GM19239 (cell line): ENCODE measurements around the gene RBM28.

Source experiments
- DNase-seq: peaks from one replicate; pipeline ENCODE4 v3.0.0; 2011; ENCODE audit warnings: low spot score; ENCODE audit not compliant: insufficient read length
- FAIRE-seq: peaks from 2 replicates; lab custom pipeline; 2011; peaks lifted over from hg19 to GRCh38; lab: Jason Lieb, UNC

The RBM28 gene

DNA sequence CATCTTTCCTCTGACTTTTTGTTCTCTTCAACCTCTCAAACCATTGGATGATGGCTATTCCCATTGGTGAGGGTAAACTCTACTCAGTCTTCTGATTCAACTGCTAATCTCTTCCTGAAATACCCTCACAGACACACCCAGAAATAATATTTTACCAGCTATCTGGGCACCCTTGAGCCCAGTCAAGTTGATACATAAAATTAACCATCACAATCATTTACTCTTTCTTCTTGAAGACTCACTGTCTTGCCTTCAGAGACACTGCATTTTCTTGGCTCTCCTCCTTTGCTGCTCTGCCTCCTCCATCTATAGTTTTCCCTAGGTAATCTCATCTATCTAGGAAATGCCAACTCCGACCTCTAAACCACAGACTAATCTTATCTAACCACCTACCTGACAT is 30.3 kb upstream of the RBM28 start:
- no peak for DNase-seq
- no peak for FAIRE-seq

DNA sequence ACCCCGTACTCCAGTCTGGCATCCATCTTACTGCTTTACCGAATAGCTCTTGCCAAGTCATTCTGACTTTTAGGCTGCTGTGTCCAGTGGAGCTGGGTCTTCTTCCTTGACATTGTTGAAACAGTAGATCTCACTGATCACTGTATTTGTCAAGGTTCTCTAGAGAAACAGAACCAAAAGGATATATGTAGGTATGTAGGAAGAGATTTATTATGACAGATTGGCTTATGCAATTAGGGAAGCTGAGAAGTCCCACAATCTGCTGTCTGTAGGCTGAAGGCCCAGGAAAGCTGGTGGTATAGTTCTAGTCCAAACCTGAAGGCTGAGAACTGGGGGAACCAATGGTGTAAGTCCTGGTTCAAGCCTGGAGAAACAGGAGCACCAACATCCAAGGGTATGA is 29.9 kb upstream of the RBM28 start:
- no peak for DNase-seq
- FAIRE-seq = no peak

DNA sequence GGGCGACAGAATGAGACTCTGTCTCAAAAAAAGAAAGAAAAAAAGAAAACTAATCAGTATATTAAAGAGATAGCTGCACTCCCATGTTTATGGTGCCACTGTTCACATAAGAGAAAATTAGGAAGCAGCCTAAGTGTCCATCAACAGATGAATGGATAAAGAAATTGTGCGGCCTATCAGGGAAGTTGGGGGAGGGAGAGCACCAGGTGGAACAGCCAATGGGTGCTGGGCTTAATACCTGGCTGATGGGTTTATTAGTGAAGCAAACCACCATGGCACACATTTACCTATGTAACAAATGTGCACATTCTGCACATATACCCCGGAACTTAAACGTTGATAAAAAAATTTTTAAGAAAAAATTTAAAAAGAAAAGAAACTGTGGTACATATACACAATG is 26.8 kb upstream of the RBM28 start:
- FAIRE-seq (no peak), DNase-seq (no peak)

DNA sequence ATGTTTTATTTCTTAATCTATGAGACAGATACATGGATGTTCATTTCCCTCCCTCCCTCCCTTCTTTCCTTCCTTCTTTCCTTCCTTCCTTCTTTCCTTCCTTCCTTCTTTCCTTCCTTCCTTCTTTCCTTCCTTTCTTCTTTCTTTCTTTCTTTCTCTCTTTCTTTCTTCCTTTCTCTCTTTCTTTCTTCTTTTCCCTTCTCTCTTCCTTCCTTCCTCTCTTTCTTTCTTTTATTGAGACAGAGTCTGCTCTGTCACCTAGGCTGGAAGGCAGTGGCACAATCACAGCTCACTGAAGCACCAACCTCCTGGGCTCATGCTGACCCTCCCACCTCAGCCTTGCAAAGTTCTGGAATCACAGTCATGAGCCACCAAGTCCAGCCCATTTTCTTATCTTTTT is 23.3 kb upstream of the RBM28 start:
- DNase-seq (no peak), FAIRE-seq (no peak)

DNA sequence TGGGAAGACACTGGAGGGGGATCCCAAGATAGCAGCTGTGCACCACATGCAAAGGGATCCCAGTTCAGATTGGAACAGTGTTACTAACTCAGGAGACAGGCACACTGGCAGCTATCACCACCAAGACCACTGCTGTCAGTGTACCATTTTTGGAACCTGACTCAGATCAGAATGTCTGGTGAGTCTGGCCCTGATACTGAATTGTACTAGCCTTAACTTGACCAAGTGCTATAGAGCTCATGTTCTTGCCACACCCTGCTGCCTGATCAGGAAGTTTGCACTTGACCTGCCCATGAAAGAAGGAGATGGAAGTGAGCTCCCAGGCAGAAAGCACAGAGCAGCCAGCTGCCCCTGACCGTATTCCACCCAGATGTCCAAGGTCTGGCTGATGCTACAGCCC is 22.6 kb upstream of the RBM28 start:
- DNase-seq = no peak
- no peak for FAIRE-seq

DNA sequence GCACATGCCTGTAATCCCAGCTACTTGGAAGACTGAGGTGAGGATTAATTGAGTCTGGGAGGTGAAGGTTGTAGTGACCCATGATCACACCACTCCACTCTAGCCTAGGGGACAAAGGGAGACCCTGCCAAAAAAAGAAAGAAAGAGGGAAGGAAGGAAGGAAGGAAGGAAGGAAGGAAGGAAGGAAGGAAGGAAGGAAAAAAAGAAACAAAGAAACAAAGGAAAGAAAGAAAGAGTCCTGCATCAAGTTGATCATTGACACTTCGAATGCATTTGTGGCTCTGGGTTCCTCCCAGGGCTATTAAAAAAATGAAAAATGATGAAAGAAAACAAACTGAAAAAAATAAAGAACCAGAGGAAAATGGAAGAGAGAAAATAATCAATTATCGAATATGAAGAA is 21.7 kb upstream of the RBM28 start:
- DNase-seq = no peak
- FAIRE-seq = no peak

DNA sequence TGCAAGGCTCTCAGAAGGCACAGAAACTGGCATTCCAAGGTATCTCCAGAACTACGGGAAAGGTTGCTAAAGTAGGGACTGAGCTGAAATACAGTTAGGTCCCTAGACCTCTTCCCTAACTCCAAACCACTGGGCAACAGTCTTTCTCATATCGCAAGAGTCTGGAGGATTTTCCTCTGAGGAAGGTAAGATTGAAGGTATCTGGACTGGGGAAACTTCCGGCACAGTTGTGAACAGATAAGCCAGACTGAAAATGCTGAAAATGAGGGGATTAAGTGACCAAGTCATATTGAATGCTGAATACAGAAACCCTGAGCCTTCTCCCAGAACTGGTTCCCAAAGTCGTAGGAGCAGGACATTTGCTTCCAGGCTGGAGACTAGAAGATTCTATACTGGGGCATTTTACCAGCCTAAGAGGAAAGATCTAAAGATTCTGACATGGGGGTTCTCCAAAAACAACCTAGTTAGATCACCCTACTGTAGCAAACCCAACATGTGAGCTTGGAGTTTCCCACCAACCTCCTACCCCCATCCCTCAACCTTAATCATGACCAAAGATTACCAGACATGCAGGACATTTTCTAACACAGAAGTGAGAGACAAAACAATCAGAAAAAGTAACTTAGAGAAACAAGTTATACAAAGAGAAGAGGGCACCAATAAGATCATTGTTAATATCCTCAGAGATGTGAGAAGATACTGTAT is 20.6 kb upstream of the RBM28 start:
- FAIRE-seq = no peak
- no peak for DNase-seq

DNA sequence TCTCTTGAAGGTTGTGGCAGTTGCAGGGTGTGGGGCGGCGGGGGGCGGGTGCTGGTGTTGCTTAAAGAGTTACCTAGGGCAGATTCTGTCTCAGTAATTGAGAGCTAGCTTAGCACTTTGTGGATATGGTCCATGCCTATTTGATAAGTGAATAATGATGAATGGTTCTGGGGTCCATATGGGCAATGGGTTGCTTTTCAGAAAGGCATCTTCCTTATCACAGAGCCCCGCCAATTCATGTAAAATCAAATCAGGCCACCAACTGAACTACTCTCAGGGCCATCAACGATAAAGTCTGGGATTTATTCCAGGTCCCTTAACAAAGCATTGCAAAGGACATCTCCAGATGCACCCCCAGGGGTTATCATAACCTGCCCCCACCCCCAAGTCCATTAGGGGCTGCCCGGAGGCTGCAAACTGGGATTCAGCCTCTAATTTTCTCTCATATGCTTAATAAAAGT is 19.6 kb upstream of the RBM28 start:
- DNase-seq (no peak), FAIRE-seq (no peak)

DNA sequence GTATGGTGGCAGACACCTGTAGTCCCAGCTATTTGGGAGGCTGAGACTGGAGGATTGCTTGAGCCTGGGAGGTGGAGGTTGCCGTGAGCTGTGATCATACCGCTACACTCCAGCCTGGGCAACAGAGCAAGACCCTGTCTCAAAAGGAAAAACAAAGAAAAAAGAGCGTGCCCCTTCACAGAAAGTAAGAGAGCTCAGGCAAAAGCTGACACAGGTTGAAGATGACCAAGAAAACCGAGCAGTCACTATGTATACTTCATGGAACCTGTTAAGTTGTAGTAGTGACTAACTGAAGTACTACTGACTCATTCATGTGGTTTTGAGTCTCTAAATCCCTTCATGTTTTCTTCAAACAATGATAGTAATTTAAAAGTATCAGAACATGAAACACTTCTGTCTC is 19.0 kb upstream of the RBM28 start:
- FAIRE-seq = no peak
- DNase-seq = no peak

DNA sequence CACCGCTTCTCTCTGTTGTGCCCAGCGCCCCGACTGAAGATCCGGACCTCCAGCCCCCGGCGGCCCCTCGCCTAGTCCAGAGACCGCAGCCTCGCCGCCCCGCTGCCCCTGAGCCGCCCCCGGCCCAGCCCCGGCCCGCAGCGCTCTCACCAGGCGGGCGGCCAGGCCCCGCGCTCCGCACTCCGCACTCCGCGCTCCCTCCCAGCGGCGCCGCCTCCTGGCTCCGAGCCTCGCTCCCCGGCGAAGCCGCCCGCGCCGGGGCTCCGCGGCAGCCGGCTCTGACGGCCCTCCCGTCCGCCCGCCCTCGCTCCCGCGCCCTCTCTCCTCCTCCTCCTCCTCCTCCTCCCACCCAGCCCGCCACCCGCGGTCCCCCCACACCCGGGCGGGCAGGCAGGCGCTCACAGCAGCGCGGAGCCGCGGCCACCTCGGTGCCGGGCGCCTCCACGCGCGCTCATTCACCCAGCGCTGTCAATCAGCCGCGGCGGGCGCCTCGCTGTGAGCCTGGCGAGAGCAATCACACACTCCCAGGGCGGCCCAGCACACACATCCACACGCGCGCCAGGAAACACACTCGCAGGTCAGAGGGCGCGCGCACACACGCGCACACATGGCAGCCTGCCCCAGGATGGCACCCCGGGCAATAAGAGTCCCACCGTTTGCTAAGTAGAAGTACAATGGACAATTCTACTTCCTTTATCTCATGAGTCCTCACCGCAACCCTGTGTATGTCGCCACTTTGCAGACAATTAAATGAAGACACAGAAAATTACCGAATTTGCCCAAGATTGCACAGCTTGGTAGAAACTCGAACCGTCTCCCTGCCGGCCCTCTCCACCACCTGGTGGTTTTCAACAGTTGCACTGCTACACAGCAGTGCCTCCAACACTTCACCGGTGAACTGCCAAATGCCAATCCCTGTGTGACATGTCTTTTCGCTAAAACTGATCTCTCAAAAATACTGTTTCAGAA is 18.0 kb upstream of the RBM28 start, which contains the start of gene PRRT4:
Gene PRRT4, minus strand, starts transcription at position 280 of the 969 bp plus-strand sequence.
- DNase-seq (no peak), FAIRE-seq (no peak)

DNA sequence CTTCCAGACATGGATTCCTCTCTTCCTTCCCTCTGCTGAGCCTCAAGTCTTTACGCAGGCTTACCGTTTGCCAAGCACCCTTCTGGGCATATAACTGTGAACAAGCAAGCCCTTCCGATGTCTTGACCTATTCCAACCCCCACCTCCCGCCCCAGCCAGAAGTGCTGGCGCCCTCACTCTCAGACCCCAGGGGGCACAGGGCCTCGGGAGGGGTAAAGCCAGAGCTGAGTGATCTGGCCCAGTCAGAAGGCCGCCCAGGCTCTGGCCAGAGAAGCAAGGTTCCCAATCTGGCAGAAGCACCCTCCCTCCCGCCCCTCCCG is 16.6 kb upstream of the RBM28 start:
- DNase-seq (no peak), FAIRE-seq (no peak)

DNA sequence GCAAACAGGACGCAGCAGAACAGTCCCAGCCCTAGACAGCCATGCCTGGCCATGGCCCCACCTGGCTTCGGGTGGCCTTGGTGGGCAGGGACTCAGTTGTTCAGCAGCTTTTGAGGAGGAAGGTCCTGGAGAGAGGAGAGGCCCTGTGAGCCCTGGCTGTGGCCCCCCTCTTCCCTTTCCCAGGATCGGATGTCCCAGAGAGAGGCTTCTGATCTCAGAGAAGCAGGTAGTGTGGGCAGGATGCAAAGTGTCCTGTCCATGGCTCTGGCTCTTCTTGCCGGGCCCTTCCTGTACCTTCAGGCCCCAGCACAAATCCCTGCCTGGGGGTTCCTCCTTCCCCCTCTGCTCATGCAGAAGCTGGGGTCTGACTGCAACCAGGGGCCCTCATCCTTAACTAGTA is 16.2 kb upstream of the RBM28 start:
- DNase-seq (no peak), FAIRE-seq (no peak)

DNA sequence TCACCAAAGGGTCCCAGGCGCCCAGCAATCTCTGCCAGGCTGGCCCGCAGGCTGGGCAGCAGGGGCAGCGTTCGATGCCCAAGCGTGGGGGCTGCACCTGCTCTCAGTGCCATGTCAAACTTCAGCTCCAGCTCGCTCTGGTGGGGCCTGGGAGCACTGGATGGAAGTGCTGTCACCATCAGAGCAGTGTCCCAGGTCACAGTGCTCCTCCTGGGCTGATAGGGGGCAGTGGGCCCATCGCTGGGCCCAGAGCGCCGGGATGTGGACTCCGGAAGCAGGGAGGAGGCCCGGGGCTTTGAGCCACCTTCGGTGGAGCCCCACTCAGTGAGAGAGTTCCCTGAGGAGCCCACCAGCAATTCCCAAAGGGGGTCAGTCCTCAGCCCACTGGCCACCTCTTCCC is 15.6 kb upstream of the RBM28 start:
- FAIRE-seq = no peak

DNA sequence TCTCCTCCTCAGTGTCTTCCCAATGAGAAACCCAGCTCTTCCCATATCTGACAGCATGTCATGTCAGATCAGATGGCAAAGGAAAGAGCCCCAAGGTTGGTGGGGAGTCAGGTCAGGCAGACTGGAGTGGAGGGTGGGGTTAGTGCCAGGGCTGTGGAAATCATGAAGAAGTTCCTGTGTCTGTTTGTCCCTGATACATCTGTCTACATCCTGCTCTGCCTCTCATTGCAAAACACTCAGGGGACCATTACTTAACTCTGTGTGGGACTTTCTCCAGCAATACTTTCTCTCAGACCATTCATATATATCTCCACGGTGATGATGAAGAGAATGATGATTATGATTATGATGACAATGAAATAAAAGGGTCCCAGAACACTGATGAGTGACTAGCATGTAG is 14.5 kb upstream of the RBM28 start:
- DNase-seq (no peak), FAIRE-seq (no peak)

More for the DNA sequence above, 15.6 kb upstream of the RBM28 start:
- no peak for DNase-seq

DNA sequence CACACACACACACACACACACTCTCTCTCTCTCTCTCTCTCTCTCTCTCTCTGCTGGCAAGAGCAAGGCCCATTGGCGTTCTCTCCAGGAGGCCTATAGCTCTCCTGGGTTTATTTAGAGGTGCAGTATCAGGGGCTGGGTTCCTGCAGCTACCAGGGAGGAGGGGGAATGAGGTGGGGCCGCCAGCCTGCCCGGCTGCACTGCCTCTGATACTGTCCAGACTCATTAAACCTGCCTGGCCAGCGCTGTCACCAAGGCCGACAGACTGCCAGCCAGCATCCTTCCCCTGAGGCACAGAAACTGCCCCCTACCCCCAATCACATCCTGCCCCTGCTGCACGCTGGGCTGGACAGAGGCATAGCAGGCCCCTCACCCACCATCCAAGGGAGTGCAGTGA is 13.5 kb upstream of the RBM28 start:
- FAIRE-seq = no peak
- no peak for DNase-seq

DNA sequence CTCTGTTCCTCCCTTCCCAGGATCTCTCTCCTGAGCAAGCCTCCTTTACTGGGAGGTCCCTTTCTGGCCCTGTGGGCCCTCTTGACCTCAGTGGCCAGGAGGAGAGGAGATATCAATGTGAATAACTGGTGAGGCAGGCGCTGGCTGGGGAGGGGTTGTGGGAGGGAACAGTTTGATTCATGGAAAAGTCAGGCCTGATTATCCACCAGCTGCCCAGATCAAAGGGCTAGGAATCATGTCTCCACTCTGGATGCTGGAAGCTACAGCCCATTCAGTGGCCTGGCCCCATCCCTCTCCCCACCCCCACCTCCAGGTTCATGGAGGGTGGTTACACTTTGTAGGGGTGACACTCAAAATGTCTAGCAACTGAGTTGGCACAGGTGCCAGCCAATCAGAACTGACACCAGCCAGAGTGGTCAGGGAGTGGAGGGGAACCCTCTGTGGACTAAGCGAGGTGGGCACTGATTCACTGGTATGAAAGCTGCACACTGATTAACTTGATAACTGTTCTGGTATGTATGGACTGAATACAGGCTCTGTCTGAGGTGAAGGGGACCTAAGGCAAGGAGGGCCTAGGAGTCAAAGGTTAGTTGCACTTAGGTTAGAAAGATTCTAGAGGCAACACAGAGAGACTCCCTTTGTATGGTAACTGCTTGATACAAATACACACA is 13.0 kb upstream of the RBM28 start:
- FAIRE-seq = no peak
- no peak for DNase-seq

DNA sequence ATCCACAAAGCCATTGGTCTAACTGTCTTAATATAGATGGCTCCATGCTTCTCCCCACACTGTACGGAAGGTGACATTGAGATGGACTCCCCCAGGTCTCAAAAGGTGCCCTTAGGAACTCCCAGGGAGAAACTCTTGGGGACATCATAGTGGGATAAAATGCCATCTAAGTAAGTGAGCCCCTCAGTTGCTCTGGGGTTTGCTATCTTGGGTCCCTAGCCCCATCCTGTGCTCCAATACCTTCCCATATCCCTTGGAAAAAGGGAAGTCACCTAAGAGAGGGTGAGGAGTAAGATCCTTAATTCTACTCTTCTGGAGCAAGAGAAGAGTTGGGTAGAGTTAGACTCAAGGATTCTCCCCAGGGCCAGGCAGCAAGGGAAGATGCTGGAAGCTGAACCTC is 9.9 kb upstream of the RBM28 start:
- DNase-seq (no peak), FAIRE-seq (no peak)

DNA sequence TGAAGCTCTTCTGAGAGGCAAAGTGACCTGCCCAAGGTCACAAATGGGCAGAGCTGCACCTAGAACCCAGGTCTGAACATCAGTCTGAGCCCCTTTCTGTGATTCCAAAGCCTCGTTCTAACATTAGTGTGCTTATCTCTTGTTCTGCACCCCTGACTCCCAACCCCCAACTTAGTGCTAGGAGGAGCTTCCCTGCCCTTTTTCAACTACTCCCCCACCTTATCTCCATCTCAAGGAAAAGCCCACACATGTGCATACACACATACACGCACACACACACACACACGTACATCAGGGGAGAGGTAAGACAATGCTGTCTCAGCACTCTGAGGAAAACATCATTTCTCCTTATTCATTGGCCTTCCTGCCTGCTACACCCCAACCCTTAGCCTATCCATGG is 9.5 kb upstream of the RBM28 start:
- FAIRE-seq (no peak), DNase-seq (no peak)

DNA sequence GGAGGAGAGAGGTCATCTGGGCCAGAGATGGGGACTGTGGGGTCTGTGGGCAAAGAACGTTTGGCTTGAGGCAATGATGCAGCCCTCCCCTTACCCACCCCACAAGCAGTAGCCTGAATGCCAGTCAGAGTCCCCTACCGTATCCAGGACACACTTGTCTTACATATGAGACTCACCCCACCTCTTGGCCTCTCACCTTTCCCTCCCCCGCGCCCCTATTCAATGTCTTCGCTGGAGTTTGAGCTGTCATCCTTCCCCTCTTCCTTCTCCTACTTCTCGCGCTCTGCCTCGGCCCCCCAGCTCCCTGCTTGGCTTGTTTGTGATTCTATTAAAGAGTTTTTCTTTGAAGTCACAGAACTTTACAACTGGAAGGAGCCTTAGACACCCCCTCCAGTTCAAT is 8.9 kb upstream of the RBM28 start:
- FAIRE-seq (no peak), DNase-seq (no peak)

DNA sequence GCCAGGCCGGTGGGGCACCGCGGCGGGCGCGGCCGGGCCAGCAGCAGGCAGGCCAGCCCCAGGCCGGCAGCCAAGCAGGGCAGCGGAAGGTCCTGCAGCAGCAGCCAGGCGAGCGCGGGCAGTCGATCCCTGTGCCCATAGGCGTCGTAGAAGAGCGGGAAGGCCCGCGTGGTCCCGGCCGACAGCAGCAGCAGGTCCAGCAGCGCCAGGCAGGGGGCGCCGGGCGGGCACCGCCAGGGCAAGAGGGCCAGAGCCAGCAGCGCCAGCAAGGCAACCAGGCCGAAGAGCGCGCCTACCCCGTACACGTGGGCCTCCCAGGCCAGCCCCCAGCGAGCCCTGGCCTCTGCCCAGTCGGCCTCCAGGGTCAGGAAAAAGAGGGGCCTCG is 8.4 kb upstream of the RBM28 start:
- FAIRE-seq = no peak
- no peak for DNase-seq
